GM20000 (cell line): Measurements from ENCODE around the gene ORAI2.
"Not testable (repeated sequence)": the region's sequence is repeated elsewhere in the genome, so short reads cannot be mapped to it uniquely, and the experiment has no call there.

Source experiments
- DNase-seq: peaks from one replicate; pipeline ENCODE4 v3.0.0; 2012; ENCODE audit warnings: low spot score
- TF ChIP-seq, protein P1 (sequence below): IDR thresholded peaks from 2 replicates; pipeline ENCODE4 v1.5.1; 2012; ENCODE audit warnings: mild to moderate bottlenecking, control low read depth; ENCODE audit errors: extremely low read depth, missing control alignments

Gene ORAI2

DNA sequence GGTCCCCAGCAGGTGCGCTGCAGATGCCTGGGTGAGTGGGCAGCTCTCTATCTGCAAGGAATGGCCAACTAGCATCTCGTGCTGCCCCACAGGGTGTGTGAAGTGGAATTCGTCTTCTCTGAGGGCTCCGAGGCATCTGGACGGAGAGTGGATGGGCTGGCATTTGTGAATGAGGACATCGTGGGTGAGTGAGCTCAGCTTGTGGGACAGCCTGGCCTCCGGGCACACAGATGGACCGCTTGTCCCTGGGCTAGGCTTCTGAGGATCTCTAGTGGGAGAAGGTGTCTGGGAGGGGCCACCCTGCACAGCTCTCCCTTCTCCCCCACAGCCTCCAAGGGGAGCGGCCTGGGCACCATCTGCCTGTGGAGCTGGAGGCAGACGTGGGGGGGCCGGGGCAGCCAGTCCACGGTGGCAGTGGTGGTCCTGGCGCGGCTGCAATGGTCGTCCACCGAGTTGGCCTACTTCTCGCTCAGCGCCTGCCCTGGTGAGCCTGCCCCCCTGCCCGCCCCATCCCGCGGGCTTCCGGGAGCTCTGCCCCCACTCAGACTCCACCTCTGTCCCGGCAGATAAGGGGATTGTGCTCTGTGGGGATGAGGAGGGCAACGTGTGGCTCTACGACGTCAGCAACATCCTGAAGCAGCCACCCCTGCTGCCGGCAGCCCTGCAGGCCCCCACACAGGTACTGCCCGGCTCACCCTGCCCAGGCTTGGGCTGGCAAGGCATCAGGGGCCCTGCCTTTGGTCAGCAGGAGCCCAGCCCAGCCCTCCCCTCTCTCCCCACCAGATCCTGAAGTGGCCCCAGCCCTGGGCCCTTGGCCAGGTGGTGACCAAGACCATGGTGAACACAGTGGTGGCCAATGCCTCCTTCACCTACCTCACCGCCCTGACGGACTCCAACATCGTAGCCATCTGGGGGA is 39.0 kb downstream of the ORAI2 start:
- DNase-seq: no peak
- TF ChIP-seq, protein P1, sequence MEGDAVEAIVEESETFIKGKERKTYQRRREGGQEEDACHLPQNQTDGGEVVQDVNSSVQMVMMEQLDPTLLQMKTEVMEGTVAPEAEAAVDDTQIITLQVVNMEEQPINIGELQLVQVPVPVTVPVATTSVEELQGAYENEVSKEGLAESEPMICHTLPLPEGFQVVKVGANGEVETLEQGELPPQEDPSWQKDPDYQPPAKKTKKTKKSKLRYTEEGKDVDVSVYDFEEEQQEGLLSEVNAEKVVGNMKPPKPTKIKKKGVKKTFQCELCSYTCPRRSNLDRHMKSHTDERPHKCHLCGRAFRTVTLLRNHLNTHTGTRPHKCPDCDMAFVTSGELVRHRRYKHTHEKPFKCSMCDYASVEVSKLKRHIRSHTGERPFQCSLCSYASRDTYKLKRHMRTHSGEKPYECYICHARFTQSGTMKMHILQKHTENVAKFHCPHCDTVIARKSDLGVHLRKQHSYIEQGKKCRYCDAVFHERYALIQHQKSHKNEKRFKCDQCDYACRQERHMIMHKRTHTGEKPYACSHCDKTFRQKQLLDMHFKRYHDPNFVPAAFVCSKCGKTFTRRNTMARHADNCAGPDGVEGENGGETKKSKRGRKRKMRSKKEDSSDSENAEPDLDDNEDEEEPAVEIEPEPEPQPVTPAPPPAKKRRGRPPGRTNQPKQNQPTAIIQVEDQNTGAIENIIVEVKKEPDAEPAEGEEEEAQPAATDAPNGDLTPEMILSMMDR: no peak

DNA sequence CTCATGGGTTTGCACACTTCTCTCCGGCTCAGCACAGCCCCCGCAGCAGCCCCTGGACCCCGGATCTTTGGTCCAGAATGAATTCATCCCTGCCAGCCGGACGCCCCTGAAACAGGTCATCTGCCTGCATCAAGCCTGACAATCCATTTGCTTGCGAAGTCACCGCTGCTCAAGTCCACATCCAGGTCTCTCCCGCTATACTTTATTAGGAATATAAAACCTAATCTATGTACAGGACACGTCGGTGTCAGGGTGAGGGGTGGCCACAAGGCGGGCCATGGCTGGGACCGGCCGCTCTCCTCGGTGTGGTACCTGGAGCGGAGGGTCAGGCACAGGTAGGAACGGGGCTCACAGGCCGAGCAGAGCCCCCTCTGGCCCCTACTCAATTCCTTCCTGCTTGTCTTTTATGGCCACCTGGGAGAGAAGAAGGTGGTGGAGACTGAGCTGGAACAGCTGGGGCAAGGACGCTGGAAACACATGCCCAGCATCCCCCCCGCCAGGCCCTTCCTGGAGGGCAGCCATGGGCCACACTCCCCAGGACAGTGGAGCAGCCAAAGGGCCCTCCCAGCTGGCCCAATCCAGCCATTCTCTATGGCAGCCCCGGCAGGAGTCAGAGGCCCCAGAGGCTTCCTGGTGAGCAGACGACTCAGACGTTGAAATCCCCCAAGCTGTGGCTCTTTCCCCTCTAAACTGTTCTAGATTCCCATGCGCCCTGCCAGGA is 40.1 kb downstream of the ORAI2 start:
- TF ChIP-seq, protein P1: no peak
- DNase-seq: no peak

DNA sequence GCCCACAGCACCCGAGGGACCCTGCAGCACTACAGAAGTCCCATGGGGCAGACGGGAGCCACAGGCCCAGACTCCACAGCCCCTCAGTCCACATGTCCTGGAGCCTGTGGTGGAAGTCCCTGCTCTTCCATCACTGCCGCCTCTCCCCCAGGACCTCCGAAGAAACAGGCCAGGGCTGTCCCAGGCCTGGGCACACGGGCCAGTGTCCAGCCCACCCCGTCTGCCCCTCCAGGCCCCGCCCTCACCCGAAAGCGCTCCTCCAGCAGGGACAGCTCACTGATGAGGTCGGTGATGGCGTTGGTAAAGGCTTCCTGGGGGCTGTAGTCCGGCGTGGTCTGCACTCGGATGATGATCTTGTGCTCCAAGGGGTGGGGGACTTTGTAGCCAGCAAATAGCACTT is 40.7 kb downstream of the ORAI2 start:
- DNase-seq: not testable (repeated sequence)

DNA sequence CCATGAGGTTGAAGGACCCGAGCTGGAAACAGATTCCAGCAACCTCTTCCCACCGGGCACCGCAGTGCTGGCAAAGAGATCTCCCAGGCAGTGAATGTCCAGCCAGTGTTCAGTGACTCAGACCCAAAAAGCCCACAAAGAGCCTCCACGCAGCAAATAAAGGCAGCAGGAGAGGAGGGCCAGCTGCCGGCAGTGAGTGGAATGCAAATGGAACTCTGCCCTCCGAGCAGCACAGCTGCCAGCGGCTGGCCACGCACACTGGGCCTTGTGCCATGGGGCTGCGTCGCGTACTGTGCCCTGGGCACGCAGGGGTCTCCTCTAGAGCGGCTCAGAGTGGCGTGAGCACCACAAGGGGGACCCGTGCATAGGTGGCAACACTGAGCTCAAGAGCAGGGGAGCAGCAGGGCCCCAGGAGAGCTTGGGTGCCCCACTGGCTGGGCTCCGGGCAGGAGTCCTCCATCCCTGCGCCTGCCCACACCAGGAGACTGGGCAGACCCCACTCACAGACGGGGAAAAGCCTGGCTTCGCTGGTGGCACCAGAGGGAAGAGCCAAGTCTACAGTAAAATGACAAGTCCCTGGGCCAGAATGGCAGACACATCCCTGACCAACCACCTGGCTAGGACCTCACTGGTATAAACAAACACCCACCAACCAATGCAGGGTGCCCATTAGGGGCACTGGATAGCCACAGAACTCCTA is 41.5 kb downstream of the ORAI2 start:
- DNase-seq: not testable (repeated sequence)

DNA sequence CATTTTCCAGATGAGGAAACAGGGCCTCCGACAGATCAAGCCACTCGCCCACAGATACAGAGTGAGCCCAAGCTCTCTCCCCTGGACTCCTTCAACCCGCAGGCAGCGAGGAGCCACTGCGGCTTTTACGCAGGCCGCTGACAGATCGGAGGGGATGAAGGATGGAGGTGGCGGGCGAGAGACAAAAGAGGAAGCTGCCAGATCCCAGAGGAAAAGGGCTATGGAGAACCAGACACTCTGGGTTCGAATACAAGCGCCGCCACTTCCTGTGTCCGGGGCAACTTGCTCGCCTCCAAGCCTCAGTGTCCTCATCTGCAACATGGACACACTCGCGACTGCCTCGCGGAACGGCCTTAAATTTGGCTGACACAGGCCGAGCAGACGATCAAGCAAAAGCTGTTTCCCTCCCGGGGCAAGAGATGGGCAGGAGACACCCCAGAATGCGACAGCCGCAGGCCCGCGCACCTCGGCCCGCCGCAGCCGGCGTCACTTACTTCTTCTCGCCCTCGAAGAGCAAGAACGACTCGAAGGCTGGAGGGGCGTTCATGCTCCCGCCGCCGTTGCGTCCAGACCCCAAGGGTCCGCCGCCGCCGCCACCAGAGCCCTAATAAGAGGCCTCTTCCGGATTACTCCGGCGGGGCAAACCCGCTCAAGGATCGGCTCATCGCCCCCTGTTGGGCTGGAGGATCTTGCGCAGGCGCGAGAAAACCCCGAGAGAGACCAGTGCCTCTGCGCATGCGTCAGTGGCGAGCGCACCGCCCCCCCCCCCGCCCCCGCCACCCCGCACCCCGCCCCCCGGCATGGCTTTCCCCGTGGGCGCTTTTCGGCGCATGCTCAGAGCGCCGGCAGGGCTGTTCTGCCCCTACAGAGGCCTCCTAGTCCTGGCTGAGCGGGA is 45.2 kb downstream of the ORAI2 start, which contains the start of gene POLR2J:
TSS of gene POLR2J (minus strand) at position 609 of the 895 bp plus-strand sequence. CDS start at position 547, 62 bp downstream.
- not testable (repeated sequence) for DNase-seq

DNA sequence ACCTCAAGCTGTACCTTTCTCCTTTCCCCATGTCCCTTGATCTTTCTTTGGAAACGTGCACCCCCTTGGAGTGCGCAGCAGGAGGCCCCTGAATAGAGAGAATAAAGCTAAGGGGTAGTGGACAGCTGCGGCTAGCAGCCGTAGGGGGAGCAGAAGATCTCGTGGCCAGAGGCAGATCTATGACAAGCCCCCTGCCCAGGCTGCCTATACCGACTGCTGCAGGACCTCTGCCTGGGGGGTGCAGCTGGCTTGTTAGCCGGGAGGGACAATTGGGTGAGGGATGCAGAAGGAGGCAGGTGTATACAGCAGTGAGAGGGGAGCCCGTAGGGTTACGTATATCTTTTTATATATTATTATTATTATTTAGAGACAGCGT is 45.8 kb downstream of the ORAI2 start:
- not testable (repeated sequence) for DNase-seq

DNA sequence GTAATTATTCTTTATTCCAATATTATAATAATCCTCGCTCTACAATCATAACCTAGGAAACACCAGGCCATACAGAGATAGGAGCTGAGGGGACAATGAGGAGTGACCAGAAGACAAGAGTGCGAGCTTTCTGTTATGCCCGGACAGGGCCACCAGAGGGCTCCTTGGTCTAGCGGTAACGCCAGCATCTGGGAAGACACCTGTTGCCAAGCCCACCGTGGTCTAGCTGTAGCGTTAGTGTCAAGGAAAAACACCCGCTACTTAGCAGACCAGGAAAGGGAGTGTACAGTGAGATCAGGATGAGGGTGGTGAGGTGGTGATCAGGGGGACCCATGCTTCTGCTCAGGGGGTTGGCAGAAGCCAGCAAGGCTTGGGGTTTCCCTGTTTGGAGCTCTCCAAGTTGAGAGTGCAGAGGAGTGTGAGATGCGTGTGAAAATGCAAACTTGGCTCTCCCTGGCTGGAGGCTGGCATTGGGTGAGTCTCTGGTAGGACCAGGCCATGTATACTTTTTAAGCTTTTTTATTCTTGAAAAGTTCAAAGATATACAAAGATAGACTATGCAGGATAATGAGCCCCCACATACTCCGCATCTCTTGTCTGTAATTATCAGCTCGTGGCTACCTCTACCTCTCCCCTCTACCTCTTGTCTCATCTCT is 46.7 kb downstream of the ORAI2 start:
- DNase-seq: not testable (repeated sequence)

DNA sequence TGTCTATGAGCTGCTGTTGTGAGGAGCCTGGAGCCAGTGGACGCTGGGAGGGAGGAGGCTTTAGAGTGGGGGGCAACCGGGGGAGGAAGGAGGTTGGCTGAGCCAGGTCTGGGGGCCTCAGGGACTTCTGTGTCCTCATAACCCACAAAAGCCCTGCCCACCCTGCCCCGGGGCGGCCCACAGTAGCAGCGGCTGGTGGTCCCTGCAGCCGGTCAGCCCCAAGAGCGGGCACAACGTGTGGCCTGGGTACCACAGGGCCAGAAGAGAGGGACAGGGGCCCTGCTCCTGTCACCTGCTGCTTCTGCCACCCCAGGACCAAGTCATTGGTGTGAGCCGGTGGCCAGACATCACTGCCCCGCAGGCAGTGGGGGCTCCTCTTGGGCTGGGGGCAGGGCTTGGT is 48.6 kb downstream of the ORAI2 start:
- DNase-seq: not testable (repeated sequence)

DNA sequence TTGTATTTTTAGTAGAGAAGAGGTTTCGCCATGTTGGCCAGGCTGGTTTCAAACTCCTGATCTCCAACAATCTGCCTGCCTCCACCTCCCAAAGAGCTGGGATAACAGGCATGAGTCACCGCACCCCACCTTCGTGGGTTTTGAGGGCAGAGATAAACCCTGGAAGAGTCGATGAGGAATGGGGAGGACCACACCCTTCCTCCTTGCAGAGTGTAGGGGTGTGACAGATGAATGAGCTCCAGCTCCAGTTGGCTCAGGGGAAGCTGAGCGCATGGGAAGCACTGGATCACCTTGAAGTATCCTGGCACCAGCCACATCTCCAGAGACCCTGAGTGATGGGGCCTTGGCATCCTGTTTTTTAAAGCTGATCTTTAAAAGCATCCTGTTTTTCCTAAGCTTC is 50.9 kb downstream of the ORAI2 start:
- not testable (repeated sequence) for DNase-seq

DNA sequence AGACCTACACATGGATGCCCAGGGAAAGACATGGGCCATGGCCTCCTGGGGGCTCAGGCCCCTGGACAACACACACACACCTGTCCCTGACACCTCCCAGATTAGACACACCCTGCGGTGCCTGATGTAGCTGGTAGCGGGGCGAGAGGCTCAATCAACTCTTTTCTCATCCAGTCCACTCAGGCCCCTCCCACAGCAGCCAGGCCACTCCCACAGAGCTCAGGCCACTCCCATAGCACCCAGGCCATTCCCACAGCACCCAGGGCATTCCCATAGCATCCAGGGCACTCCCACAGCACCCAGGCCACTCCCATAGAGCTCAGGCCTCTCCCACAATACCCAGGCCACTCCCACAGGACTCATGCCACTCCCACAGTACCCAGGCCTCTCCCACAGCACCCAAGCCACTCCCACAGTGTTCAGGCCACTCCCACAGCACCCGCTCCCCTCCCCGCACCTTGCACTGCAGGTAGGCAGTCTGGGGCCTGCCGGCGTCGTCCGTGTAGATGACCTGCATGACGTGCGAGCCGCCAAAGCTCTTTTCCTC is 57.2 kb downstream of the ORAI2 start:
- DNase-seq: not testable (repeated sequence)

DNA sequence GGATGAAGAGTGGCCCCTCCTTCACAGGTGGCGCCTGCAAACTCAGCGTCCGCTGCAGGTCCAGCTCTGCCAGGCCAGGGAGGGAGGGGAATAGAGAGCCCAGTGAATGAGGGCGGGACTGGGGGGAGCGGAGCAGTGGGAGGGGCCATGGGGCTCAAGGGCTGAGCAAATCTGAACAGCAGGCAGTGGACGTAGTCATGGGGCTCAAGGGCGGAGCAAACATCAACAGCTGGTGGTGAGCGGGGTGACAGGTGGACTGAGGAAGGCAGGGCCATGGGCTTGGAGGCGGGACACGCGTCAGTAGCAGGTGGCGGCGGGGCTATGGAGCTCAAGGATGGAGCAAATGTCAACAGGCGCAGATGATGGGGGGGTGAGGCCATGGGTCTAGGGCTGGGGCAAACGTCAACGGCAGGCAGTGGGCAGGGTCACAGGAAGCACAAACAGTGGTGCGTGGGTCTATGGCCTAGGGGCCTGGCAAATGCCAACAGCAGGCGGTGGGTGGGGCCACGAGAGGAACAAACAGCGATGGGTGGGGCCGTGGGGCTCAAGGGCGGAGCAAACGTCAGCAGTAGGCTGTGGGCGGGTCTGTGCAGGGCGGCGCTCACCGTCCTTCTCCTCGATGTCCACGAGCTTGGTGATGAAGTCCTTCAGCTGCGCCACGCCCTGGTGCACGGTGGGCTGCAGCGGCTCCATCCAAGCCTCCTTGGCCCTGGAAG is 60.0 kb downstream of the ORAI2 start:
- DNase-seq: not testable (repeated sequence)

DNA sequence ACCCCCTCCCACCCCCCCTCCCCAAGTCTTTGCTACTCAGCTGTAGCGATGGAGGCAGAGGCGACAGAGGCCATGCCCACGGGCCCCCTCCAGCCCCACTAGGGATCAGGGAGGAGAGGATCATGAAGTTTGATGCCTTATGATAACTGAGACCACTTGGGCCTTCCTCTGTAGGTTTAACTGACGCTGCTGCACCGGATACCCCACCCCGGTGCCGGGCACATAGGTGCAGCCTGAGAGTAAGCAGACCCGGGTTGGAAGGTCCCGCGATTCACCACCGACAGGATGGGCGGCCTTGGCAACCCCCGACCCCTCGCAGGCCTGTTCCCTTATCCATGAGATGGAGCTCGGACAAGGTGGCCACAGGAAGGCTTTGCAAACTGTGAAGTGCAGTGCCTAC is 60.7 kb downstream of the ORAI2 start:
- not testable (repeated sequence) for DNase-seq

DNA sequence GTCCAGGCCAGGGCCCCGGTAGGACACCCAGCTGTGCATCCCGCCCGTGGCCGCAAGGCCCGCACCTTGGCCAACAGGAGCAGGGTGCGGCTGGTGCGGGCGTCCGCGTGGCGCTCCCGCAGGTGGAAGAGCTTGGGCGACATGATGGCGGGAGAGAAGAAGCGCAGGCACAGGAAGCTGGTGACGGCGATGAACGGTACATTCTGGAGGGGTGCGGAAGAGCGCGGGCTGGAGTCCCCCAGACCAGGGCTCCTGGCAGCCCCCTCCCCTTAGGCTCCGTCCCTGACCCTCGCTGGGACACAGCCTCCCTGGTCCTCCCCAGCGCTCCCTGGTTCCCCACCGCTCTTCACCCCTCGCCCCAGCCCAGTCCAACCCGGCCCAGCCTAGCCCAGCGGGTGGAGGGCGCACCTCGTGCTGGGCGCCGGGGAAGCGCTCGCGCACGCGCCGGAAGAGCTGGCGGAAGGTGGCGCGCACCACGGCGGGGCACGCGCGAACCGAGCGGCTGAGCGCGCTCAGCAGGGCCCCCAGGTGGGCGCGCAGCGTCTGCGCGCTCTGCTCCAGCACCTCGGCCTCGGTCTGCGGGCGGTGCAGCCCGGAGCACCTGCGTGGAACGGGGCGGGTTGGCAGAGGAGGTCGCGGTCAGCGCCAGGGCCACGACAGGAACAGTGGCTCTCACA is 61.2 kb downstream of the ORAI2 start:
- not testable (repeated sequence) for DNase-seq

DNA sequence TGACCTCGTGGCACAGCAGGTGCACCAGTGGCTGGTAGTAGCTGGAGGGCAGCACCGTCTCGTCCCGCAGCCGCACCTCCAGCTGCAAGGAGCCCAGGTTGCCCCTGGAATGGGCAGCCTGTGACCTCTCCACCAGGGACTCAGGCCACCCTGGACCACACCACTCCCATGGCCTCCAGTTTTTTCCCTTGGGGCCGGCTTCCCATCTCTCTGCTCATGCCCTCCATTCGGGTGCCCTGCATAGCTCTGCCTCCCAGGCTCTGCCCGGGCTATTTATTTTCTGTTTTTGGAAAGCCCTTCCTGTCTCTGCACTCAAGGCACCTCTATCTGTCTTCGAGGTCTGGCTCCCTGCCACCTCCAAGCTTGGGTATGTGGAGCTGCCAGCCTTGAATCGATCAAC is 63.5 kb downstream of the ORAI2 start:
- not testable (repeated sequence) for DNase-seq

DNA sequence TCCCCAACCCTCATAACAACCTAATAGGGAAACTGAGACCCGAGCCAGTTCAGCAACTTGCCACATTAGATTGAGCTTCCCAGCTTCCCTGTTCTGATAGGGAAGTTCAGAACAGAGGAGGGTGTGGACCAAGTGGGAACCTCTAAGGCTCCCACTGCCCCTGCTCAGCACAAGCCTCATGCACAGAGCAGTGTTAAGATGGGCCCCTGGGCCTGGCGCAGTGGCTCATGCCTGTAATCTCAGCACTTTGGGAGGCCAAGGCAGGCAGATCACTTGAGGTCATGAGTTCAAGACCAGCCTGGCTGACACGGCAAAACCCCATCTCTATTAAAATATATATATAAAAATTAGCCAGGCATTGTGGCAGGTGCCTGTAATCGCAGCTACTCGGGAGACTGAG is 63.9 kb downstream of the ORAI2 start:
- not testable (repeated sequence) for DNase-seq

DNA sequence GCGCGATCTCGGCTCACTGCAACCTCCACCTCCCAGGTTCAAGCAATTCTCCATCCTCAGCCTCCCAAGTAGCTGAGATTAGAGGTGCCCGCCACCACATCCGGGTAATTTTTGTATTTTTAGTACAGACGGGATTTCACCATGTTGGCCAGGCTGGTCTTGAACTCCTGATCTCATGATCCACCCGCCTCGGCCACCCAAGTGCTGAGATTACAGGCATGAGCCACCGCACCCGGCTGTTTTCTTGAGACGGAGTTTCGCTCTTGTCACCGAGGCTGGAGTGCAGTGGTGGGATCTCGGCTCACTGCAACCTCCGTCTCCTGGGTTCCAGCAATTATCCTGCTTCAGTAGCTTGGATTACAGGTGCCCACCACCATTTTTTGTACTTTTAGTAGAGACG is 64.9 kb downstream of the ORAI2 start:
- not testable (repeated sequence) for DNase-seq
